DOHH2 (cell line): ENCODE data around the gene OSBPL3.

Source experiments
- H3F3A ChIP-seq: fragments of 200-600 bp; sonication (generic), shearing (Covaris generic); 2 replicates; pipeline ENCODE4 v1.6.0; 2016; ENCODE audit warnings: antibody characterized with exemption, mild to moderate bottlenecking; ENCODE audit not compliant: control insufficient read depth, insufficient read depth
- H3K27ac ChIP-seq: fragments of 200-600 bp; sonication (generic); 2 replicates; pipeline ENCODE4 v1.5.1; 2014; ENCODE audit warnings: low read depth, mild to moderate bottlenecking, low read length, moderate library complexity
- H3K27me3 ChIP-seq: fragments of 200-600 bp; sonication (generic); 2 replicates; pipeline ENCODE4 v1.6.1; 2014; ENCODE audit warnings: mild to moderate bottlenecking, low read length, mixed read lengths; ENCODE audit not compliant: control insufficient read depth
- H3K36me3 ChIP-seq: fragments of 200-600 bp; sonication (generic); 2 replicates; pipeline ENCODE4 v1.6.1; 2014; ENCODE audit warnings: mild to moderate bottlenecking, low read length, moderate library complexity, mixed read lengths; ENCODE audit not compliant: control insufficient read depth
- H3K4me1 ChIP-seq: fragments of 200-600 bp; sonication (generic); 2 replicates; pipeline ENCODE4 v1.6.1; 2014; ENCODE audit warnings: mild to moderate bottlenecking, low read length, mixed read lengths; ENCODE audit not compliant: control insufficient read depth
- H3K4me2 ChIP-seq: fragments of 200-600 bp; sonication (generic); 2 replicates; pipeline ENCODE4 v1.6.0; 2014; ENCODE audit warnings: mild to moderate bottlenecking, low read length, moderate library complexity
- H3K4me3 ChIP-seq: fragments of 200-600 bp; sonication (generic); 2 replicates; pipeline ENCODE4 v1.5.1; 2014; ENCODE audit warnings: mild to moderate bottlenecking, low read length, mixed read lengths
- H3K79me2 ChIP-seq: fragments of 200-600 bp; sonication (generic); 2 replicates; pipeline ENCODE4 v1.6.1; 2014; ENCODE audit warnings: mild to moderate bottlenecking, low read length, mixed read lengths; ENCODE audit not compliant: control insufficient read depth
- H3K9me2 ChIP-seq: fragments of 200-600 bp; sonication (generic); replicated peaks from 2 replicates; pipeline ENCODE4 v1.6.1; 2014; ENCODE audit warnings: mild to moderate bottlenecking, low read length, mixed read lengths; ENCODE audit not compliant: control insufficient read depth
- H3K9me3 ChIP-seq: fragments of 200-600 bp; sonication (generic); 2 replicates; pipeline ENCODE4 v1.6.1; 2014; ENCODE audit warnings: antibody characterized with exemption, low read length, mixed read lengths; ENCODE audit not compliant: control insufficient read depth, insufficient read depth
- H4K20me1 ChIP-seq: fragments of 200-600 bp; sonication (generic); 2 replicates; pipeline ENCODE4 v1.6.0; 2014; ENCODE audit warnings: low read depth, mild to moderate bottlenecking, antibody characterized with exemption, low read length, moderate library complexity; ENCODE audit not compliant: control insufficient read depth, insufficient read depth
- EZH2phosphoT487 ChIP-seq: fragments of 200-600 bp; sonication (generic); IDR thresholded peaks from 2 replicates; pipeline ENCODE4 v1.6.1; 2017; ENCODE audit warnings: borderline replicate concordance, mild to moderate bottlenecking, antibody characterized with exemption, low read length, moderate library complexity, mixed read lengths
- TF ChIP-seq, protein P1 (sequence below): fragments of 200-600 bp; sonication (generic); IDR thresholded peaks from one replicate; pipeline ENCODE4 v1.5.1; 2014; ENCODE audit warnings: antibody characterized with exemption, mild to moderate bottlenecking, low read depth, low read length; ENCODE audit not compliant: poor library complexity, severe bottlenecking

The OSBPL3 gene

DNA sequence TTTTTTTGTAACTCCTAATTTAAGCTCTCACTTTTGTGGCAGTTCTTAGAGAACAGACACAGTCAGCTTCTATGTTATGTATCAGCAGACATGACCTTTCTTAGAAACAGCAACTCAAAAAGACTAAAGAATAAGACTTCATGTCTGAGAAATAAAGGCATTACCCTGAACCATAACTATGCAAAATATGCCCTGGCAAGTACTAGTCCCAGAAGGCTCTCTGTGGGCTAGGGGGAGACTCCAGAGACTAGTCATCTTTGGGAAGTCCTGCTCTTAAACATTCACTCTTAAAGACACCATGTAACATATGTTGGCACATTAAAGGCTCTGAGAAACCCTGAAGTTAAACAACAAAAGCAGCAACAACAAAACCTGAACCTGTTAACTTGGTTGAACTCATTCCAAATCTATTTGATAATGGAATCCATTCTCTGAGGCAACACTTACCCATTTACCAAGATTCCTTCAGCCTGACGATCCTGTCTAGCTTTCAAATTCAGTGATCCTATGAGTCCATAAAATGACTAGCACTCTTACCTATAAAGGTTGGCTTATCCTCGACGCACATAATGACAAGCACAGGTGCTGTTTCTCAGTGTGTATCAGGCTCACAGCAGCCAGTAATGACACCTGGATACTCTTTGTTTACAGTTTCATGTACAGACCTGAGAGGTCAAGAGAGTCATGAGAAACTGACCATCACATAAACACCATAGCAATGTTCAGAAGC, 62.3 kb downstream of the OSBPL3 start:
- peaks cover 11% of the 10 kb centered on the region for H3K36me3 ChIP-seq
- H3K9me3 ChIP-seq, result no peaks in the 10 kb centered on the region
- H3K9me2 ChIP-seq, result no peaks in the 10 kb centered on the region
- no peaks in the 10 kb centered on the region for H3K27me3 ChIP-seq
- no peak overlapping the region for H3K27ac ChIP-seq
- no peak for TF ChIP-seq EZH2phosphoT487
- TF ChIP-seq, protein P1, sequence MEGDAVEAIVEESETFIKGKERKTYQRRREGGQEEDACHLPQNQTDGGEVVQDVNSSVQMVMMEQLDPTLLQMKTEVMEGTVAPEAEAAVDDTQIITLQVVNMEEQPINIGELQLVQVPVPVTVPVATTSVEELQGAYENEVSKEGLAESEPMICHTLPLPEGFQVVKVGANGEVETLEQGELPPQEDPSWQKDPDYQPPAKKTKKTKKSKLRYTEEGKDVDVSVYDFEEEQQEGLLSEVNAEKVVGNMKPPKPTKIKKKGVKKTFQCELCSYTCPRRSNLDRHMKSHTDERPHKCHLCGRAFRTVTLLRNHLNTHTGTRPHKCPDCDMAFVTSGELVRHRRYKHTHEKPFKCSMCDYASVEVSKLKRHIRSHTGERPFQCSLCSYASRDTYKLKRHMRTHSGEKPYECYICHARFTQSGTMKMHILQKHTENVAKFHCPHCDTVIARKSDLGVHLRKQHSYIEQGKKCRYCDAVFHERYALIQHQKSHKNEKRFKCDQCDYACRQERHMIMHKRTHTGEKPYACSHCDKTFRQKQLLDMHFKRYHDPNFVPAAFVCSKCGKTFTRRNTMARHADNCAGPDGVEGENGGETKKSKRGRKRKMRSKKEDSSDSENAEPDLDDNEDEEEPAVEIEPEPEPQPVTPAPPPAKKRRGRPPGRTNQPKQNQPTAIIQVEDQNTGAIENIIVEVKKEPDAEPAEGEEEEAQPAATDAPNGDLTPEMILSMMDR, result no peak
- no peaks in the 10 kb centered on the region for H3F3A ChIP-seq
- H4K20me1 ChIP-seq, result peaks cover 11% of the 10 kb centered on the region; the same call in 1 of the 2 replicates
- H3K4me2 ChIP-seq, result no peak overlapping the region
- H3K4me3 ChIP-seq, result no peak overlapping the region
- peaks cover 66% of the 10 kb centered on the region for H3K4me1 ChIP-seq
- H3K79me2 ChIP-seq, result peaks cover 98% of the 10 kb centered on the region

DNA sequence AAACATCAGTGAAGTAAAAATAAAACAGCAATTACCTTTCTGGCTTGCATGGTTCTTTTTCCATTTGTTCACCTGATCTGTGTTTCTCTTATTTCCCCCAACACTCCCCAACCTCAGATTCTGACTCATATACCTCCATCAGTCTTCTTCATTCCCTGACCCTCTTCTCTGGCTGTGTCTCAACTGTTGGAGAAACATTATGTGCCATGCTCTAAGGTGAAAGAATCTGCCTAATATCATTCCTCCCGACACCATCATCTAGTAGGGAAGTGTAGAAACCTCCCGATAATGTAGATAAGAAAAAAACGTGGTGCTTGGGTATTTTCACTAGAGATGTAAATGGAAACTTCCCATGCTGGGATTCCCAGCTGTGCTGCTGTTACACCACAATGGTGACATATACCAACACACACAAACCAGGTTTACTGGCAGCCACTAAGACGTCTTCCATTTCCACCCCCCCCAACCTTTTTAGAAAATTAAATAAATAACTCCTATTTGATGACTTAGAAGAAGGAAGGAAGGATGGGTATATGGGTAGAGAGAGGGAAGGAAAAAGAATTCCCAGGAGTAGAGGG, 63.4 kb downstream of the OSBPL3 start:
- H4K20me1 ChIP-seq, result peaks cover 15% of the 10 kb centered on the region; the same call in 1 of the 2 replicates
- no peaks in the 10 kb centered on the region for H3F3A ChIP-seq
- no peaks in the 10 kb centered on the region for H3K9me2 ChIP-seq
- H3K4me1 ChIP-seq, result peaks cover 69% of the 10 kb centered on the region
- no peak overlapping the region for H3K4me2 ChIP-seq
- H3K36me3 ChIP-seq, result peaks cover 13% of the 10 kb centered on the region
- peaks cover 98% of the 10 kb centered on the region for H3K79me2 ChIP-seq
- H3K9me3 ChIP-seq, result no peaks in the 10 kb centered on the region
- H3K27me3 ChIP-seq, result no peaks in the 10 kb centered on the region
- no peak overlapping the region for H3K27ac ChIP-seq
- TF ChIP-seq, protein P1, result no peak
- no peak for TF ChIP-seq EZH2phosphoT487
- H3K4me3 ChIP-seq, result no peak overlapping the region

DNA sequence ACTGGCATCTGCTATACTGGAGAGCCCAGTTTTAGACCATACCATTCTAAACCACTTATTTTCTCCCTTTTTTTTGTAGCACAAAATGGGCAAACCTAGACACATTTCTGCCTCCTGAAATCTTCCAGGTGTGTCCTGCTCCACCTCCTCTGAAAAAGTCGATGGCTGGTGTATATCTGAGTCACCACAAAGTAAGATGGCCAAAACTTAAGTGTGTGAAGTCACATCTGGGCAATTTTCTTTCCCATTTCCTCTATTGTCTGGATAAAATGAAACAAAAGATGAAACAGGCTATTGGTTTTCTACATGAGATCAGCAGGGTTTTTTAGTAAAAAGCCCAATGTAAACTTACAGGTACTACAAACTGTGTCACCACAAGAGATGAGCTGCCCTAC, 65.5 kb downstream of the OSBPL3 start:
- Histone ChIP-seq H3K27ac (no peak overlapping the region), H4K20me1 (peaks cover 15% of the 10 kb centered on the region; the same call in 1 of the 2 replicates), H3K9me2 (no peaks in the 10 kb centered on the region), H3K4me1 (peaks cover 64% of the 10 kb centered on the region), H3K9me3 (no peaks in the 10 kb centered on the region), H3F3A (no peaks in the 10 kb centered on the region), H3K36me3 (peaks cover 13% of the 10 kb centered on the region), H3K4me2 (no peak overlapping the region), H3K4me3 (no peak overlapping the region), H3K79me2 (peaks cover 97% of the 10 kb centered on the region), H3K27me3 (no peaks in the 10 kb centered on the region)
- TF ChIP-seq, protein P1, result no peak
- TF ChIP-seq EZH2phosphoT487, result no peak
